Erythroblast (primary cell): ENCODE data around the gene GCLC.
A peak's percentile ranks its signal among the peaks of the same experiment; 100 is the strongest.

Experiments
- DNase-seq, 2 experiments: peaks; one replicate each; lab custom pipeline; 2025; lab: John Stamatoyannopoulos, UW
- GATA1 ChIP-seq: IDR thresholded peaks from 2 replicates; pipeline ENCODE4 v1.6.1; 2011; ENCODE audit warnings: low read depth, mild to moderate bottlenecking, control low read depth, low read length, moderate library complexity
- POLR2A ChIP-seq: IDR thresholded peaks from 2 replicates; pipeline ENCODE4 v1.6.1; 2011; ENCODE audit warnings: mild to moderate bottlenecking, low read length

Gene GCLC

GRCh38 chr6:53499094-53499493, 45.8 kb downstream of the GCLC start:
- TF ChIP-seq GATA1, result no peak
- TF ChIP-seq POLR2A, result no peak
- DNase-seq, result no peak

- no peak for DNase-seq
- TF ChIP-seq POLR2A (no peak), GATA1 (no peak)
Observed at GRCh38 chr6:53498649-53499048, 46.3 kb downstream of the GCLC start.

GRCh38 chr6:53497905-53498304, 47.0 kb downstream of the GCLC start:
- TF ChIP-seq POLR2A (no peak), GATA1 (no peak)
- DNase-seq, result no peak

DNA sequence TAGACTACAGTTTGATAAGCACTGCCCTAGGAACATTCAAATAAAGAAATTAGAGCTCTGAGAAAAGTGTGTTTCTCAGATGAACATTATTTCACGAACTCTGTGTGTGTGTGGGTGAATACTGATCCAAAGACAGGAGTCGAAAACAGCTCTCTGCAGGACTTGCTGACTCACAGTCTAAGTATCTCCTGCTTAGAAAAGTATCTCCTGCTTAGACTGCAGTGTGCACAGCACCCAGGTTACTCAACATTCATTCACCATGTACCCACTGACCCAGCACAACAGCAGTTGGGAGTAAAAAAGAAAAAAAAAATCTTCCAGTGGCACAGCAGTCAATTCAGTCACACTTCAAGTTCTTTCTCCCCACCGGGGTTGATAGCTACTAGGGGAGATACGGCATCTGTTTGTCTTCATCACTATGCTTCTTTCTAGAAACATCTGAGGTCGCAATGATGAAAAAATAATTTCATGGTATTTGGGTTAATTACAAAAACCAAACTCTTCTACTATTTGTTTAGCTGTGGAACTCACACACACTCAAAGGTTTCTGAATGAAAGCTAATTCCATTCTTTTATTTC, 48.0 kb downstream of the GCLC start:
- TF ChIP-seq POLR2A (no peak), GATA1 (no peak)
- DNase-seq, result peak in 1 of 2 experiments; percentile 10

GRCh38 chr6:53495506-53496499, 49.1 kb downstream of the GCLC start:
- TF ChIP-seq POLR2A (peak; percentile 11), GATA1 (no peak)
- DNase-seq, result peak; percentile 34 to 42

DNA sequence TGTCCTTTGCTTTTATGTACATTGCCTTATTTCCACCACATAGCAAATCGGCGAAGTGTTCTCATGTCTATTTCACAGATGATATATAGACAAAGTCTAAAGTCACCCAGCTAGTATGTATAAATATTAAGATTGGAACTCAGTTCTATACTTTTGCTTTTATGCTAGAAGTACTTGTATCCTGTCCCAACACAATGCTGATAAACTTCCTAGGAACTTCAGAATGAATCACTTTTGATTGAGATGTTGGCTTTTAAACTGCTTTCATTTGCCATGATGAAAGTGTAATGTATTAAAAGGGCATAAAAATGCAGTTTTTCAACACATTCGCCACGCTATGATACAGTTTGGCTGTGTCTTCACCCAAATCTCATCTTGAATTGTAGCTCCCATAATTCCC, 50.8 kb downstream of the GCLC start:
- TF ChIP-seq GATA1 (no peak), POLR2A (no peak)
- DNase-seq, result no peak

GRCh38 chr6:53493635-53494025, 51.3 kb downstream of the GCLC start:
- DNase-seq, result no peak
- TF ChIP-seq POLR2A (no peak), GATA1 (no peak)

GRCh38 chr6:53492860-53493634, 51.9 kb downstream of the GCLC start:
- peak; percentile 58 to 75 for DNase-seq
- no peak for TF ChIP-seq POLR2A
- no peak for TF ChIP-seq GATA1

- DNase-seq, result no peak
Observed at GRCh38 chr6:53487080-53487479, 57.8 kb downstream of the GCLC start.

DNA sequence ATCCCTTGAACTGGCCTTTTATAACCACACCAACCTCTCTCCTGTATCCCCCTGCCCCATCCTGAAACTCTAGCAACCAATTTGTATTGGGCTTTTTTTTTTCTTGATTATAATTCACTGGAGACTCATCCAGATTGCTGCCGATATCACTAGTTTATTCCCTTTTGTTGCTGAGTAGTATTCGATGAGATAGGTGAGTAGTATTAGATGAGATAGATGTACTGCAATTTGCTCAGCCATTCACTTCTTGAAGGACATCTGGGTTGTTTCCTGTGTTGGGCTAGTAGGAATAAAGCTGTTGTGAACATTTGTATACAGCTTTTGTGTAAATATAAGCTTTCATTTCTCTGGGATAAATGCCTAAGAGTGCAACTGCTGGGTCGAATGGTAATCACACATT, 58.2 kb downstream of the GCLC start:
- DNase-seq, result no peak
- TF ChIP-seq GATA1 (no peak), POLR2A (no peak)

More at GRCh38 chr6:53487080-53487479, 57.8 kb downstream of the GCLC start:
- TF ChIP-seq GATA1 (no peak), POLR2A (no peak)

DNA sequence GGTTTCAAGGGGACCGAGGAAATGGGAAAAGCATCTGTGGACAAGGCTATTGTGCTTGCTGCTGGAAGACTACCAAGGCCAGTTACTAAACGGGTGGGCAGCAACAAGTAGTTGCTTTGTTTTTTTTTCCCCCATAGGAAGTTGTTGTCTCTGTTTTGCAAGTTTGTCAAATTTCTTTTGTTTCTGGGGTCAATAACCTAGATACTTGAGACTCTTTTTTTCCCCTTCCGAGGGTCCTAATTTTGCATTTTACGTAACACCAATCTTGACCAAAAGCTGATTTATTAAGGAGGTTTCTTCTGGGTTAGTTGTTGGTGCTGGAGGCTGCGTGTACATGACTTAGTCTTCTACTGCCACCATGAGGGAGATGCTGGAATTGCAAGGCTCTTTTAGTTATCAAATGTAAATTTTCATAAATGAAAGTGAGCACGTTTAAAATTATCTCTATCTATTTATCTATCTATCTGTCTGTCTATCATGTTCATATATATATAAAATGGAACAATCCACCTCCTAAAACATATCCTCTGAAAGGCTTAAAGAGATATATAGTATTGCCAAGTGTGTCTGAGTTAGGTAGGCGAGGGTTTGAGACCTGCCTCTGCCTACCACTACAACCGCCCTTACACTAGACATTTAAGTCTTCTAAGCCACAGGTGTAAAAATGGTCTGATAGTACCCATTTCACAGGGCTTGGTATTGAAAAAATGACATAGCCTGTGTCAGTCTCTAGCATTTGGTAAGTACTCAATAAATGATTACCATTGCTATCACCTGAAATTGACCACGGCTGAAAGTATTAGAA, 60.2 kb downstream of the GCLC start:
- DNase-seq, result peak; percentile 77 to 88
- no peak for TF ChIP-seq GATA1
- TF ChIP-seq POLR2A, result no peak

DNA sequence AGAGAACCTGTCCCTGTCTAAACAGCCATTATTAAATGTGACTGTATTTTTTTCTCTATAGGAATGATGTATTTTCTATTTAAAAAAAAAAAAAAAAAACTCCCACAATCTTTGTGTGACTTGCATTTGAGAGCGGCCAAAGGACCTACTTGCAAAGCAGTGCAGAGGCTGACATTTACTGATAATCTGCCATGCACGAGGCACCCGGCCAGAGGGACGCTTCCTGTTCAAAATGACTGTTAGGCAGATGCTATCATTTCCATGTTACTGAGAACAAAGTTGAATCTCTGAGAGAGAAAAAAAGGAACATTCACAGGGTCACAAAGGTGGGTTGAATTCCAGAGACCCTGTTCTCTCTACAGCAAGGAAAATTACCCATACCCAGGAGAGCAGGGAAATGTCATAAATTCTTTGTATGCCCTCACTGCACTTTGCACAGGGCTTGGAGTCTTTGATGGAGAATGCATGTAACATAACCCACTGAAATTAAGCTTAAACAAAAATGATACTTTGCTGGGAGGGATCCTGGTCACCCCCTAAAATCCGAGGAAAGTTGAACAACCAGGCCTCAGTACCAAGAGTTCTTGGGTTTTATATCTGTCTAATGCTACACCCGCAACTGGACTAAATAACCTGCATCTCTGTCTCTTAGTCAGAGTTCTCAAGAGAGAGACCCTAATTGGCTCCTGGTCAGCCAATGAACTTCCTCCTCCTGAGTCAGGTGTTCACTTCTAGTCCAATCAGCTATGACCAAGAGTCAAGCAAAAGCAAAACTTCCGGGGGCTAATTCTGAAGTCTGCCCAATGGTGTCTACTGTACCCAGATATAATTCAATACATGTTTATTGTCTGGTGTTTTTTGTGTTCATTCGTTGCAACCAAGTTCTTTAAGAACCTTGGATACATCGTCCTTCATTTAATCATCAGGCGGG, 61.2 kb downstream of the GCLC start:
- peak; percentile 75 to 90 for DNase-seq
- TF ChIP-seq GATA1, result no peak
- TF ChIP-seq POLR2A, result no peak
